Mesendoderm (in vitro differentiated cells): ENCODE measurements around the gene SKOR1.

Experiments
- DNase-seq: peaks from one replicate; pipeline ENCODE4 v3.0.0; 2013
- H2AK5ac ChIP-seq: 2 replicates; pipeline ENCODE4 v1.6.1; 2013; ENCODE audit warnings: low read length, inconsistent platforms
- H2BK120ac ChIP-seq: 2 replicates; pipeline ENCODE4 v1.6.1; 2013; ENCODE audit warnings: low read depth, mild to moderate bottlenecking, low read length, moderate library complexity, mixed read lengths
- H2BK15ac ChIP-seq: replicated peaks from 2 replicates; pipeline ENCODE4 v1.6.1; 2013; ENCODE audit warnings: low read depth, mild to moderate bottlenecking, moderate library complexity
- H2BK5ac ChIP-seq: 2 replicates; pipeline ENCODE4 v1.6.1; 2013; ENCODE audit warnings: low read length, inconsistent platforms
- H3K18ac ChIP-seq: 2 replicates; pipeline ENCODE4 v1.6.1; 2013; ENCODE audit warnings: mild to moderate bottlenecking, low read length, mixed read lengths
- H3K23ac ChIP-seq: one replicate; pipeline ENCODE4 v1.6.1; 2013; ENCODE audit warnings: low read length
- H3K27ac ChIP-seq: 2 replicates; pipeline ENCODE4 v1.5.1; 2013; ENCODE audit warnings: low read depth, mild to moderate bottlenecking, inconsistent platforms, low read length, moderate library complexity
- H3K27me3 ChIP-seq: 2 replicates; pipeline ENCODE4 v1.6.1; 2013; ENCODE audit warnings: low read length, control low read depth, mild to moderate bottlenecking, inconsistent platforms; ENCODE audit not compliant: insufficient read depth, poor library complexity
- H3K36me3 ChIP-seq: 2 replicates; pipeline ENCODE4 v1.6.1; 2013; ENCODE audit warnings: low read length, inconsistent platforms; ENCODE audit not compliant: control insufficient read depth, insufficient read depth
- H3K4ac ChIP-seq: one replicate; pipeline ENCODE4 v1.6.1; 2013; ENCODE audit warnings: low read depth, mild to moderate bottlenecking, low read length, moderate library complexity
- H3K4me1 ChIP-seq: 2 replicates; pipeline ENCODE4 v1.6.1; 2013; ENCODE audit warnings: low read depth, low read length, inconsistent platforms; ENCODE audit not compliant: control insufficient read depth
- H3K4me2 ChIP-seq: 2 replicates; pipeline ENCODE4 v1.6.1; 2013; ENCODE audit warnings: low read length
- H3K4me3 ChIP-seq: 2 replicates; pipeline ENCODE4 v1.5.1; 2013; ENCODE audit warnings: mild to moderate bottlenecking, low read length
- H3K56ac ChIP-seq: one replicate; pipeline ENCODE4 v1.6.1; 2013; ENCODE audit warnings: low read length
- H3K79me1 ChIP-seq: 2 replicates; pipeline ENCODE4 v1.6.1; 2013; ENCODE audit warnings: low read length, inconsistent platforms
- H3K79me2 ChIP-seq: 2 replicates; pipeline ENCODE4 v1.6.1; 2013; ENCODE audit warnings: mild to moderate bottlenecking, low read length; ENCODE audit not compliant: control insufficient read depth, insufficient read depth
- H3K9ac ChIP-seq: 2 replicates; pipeline ENCODE4 v1.6.1; 2013; ENCODE audit warnings: low read length, inconsistent platforms
- H4K5ac ChIP-seq: one replicate; pipeline ENCODE4 v1.6.1; 2013; ENCODE audit warnings: low read length
- H4K8ac ChIP-seq: one replicate; pipeline ENCODE4 v1.6.1; 2013; ENCODE audit warnings: low read depth, mild to moderate bottlenecking, control low read depth, low read length, moderate library complexity
- WGBS: extraction: QIAGEN DNeasy Blood & Tissue Kit; methylation state at CpG from one replicate; pipeline ENCODE4 v1.1.7; 2013; ENCODE audit warnings: low lambda C conversion rate, missing lambda C conversion rate; ENCODE audit not compliant: insufficient coverage; ENCODE audit errors: extremely low coverage; 5-methylcytosine and 5-hydroxymethylcytosine counted together

Gene SKOR1

DNA sequence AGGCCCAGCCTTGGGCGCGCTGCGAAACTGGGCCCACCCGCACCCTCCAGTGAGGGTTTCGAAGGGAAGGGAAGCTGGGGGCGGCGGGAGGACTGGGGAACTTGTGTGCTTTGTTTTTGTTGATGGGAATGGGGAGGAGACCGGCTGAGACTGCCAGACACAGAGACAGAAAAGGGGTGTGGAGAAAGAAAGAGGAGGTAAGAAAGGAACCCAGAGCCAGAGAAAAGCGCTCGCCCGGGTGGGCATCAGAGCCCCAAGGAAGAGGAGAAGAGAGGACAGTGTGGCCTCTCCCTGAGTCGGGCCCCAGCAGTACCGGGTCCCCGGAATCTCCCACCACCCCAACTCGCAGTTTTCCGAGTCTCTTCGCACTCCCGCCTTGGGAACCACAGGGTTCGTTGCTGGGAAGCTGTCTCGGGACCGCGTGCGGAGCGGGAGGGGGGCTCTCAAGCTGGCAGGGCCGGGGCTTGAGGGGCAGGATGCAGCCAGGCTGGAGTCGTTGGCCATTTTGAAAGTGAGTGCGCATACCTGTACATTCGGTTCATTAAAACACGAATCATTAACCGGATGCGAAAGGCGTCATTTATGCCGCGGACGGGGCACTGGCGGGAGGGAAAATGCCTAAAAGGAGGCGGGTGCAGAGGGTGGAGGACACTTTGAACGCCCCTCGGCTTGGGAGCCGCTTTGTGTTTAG, 3.1 kb downstream of the SKOR1 start:
- no CpG with 5 or more reads among the region's 40 CpGs for WGBS
- Histone ChIP-seq H2BK15ac (no peak overlapping the region), H3K27me3 (peaks cover 90% of the 10 kb centered on the region), H3K79me1 (no peaks in the 10 kb centered on the region), H3K4me3 (no peak overlapping the region), H3K79me2 (no peaks in the 10 kb centered on the region), H3K4ac (no peak overlapping the region), H2BK5ac (no peak overlapping the region), H3K27ac (no peak overlapping the region), H3K9ac (no peak overlapping the region), H3K23ac (no peak overlapping the region), H2BK120ac (no peak overlapping the region), H4K8ac (no peak overlapping the region), H4K5ac (no peak overlapping the region), H3K36me3 (no peaks in the 10 kb centered on the region), H3K56ac (no peak overlapping the region), H2AK5ac (no peak overlapping the region), H3K4me1 (peaks cover 3% of the 10 kb centered on the region), H3K4me2 (no peak overlapping the region), H3K18ac (no peak overlapping the region)
- DNase-seq: no peak

DNA sequence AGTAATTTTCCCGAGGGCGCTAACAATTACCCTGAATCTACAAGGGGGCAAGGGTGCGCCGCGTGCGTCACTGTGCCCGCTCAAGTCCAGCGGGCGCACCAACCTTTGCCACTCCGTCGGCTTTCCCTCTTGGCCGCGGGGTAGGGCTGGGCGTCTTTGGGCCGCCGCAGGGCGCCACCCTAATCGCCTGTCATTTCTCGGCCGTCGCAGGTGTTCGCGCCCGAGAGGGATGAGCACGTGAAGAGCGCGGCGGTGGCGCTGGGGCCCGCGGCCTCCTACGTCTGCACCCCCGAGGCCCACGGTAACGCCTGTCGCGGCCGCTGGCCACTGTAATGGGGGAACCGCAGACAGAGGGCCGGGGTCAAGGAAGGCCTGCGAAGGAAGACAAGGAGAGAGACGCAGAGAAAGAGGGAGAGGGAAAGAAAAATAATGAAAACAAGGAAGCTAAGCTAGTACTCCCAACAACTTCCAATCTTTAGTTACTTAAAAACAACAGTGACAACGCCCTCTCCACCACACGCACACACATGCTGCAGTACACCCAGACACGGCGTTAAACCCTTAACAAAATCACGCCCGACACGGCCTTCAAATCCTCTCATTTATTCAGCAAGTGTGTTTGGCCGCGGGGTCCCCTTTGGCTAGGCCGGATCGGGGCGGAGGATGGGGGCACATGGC, 3.8 kb downstream of the SKOR1 start:
- Histone ChIP-seq H3K79me1 (no peaks in the 10 kb centered on the region), H3K4me1 (peaks cover 4% of the 10 kb centered on the region), H3K23ac (peak overlapping the region; percentile 24), H3K27me3 (peaks cover 87% of the 10 kb centered on the region), H3K4ac (no peak overlapping the region), H3K56ac (no peak overlapping the region), H2BK120ac (no peak overlapping the region), H3K79me2 (no peaks in the 10 kb centered on the region), H3K36me3 (no peaks in the 10 kb centered on the region), H3K4me3 (no peak overlapping the region), H3K18ac (no peak overlapping the region), H3K27ac (no peak overlapping the region), H3K9ac (no peak overlapping the region), H4K5ac (no peak overlapping the region), H2BK15ac (no peak overlapping the region), H2AK5ac (no peak overlapping the region), H2BK5ac (no peak overlapping the region), H4K8ac (no peak overlapping the region), H3K4me2 (no peak overlapping the region)
- no peak for DNase-seq
- no CpG with 5 or more reads among the region's 54 CpGs for WGBS

DNA sequence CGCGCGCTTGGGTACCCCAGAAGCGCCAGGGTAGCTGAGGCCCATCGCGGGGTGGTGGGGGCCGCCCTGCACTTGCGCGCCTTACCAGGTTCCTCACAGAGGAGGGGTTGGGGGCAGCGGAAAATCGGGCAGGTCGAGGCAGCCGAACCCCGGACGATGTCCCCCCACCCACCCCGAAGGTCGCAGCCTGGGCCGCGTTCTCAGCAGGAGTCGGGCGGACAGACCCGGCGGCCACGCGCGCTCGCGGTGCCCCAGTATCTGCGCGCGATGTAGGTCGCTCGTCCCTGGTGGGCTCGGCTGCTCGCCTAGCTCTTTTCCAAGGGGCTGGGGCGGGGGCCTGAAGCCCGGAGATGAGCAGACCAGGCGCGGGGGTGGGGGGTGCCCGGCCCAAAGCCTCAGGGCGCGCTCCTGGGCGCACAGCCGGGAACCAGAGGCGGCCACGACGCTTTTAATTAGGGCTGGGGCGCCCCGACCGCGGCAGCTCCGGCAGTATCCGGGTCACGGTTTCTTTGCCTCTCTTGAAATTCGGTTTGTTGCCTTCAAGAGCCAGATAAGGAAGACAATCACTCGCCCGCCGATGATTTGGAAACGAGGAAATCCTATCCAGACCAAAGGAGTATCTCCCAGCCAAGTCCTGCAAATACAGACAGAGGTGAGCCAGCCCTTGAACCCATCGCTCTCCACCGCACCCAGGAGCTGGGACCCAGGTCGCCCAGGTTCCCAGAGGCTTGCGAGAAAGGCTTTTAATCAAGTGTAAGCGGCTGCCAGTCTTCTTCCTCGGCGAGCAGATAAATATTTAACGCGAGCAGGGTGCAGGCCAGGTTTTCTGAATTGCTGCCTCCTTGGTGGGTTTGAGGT, 4.6 kb downstream of the SKOR1 start:
- Histone ChIP-seq H2BK120ac (no peak overlapping the region), H3K4me1 (peaks cover 4% of the 10 kb centered on the region), H4K8ac (no peak overlapping the region), H3K4me2 (no peak overlapping the region), H3K4me3 (no peak overlapping the region), H3K23ac (peak overlapping the region; percentile 24), H3K36me3 (no peaks in the 10 kb centered on the region), H3K79me2 (no peaks in the 10 kb centered on the region), H4K5ac (no peak overlapping the region), H3K27me3 (peaks cover 85% of the 10 kb centered on the region), H3K56ac (no peak overlapping the region), H2AK5ac (no peak overlapping the region), H3K79me1 (no peaks in the 10 kb centered on the region), H3K9ac (no peak overlapping the region), H3K18ac (no peak overlapping the region), H2BK5ac (no peak overlapping the region), H2BK15ac (no peak overlapping the region), H3K4ac (no peak overlapping the region), H3K27ac (no peak overlapping the region)
- no peak for DNase-seq
- WGBS: no CpG with 5 or more reads among the region's 68 CpGs

DNA sequence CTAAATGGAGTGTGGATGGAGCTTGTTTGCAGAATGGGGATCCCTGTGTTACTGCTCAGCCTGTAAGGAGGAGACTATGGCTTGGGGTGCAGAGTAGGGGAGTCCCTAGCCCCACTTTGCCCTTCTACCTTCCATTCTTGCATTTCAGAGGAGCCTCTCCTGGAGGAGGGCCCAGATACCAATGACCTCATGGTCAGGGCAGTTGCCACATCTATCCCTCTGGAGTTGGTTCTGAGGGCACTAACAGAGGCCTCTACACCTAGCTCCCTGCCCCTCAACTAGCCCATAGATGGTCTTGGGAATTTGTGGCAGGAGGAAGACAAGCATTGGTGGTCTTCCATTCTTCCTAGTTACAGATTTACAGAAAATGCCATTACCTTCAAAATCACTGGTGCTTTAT, 6.1 kb downstream of the SKOR1 start:
- no peak for DNase-seq
- Histone ChIP-seq H3K4me1 (peaks cover 4% of the 10 kb centered on the region), H3K4me2 (no peak overlapping the region), H3K79me2 (no peaks in the 10 kb centered on the region), H4K5ac (no peak overlapping the region), H2BK15ac (no peak overlapping the region), H3K23ac (no peak overlapping the region), H3K4ac (no peak overlapping the region), H3K56ac (no peak overlapping the region), H2BK5ac (no peak overlapping the region), H3K27ac (no peak overlapping the region), H3K36me3 (no peaks in the 10 kb centered on the region), H3K27me3 (peaks cover 84% of the 10 kb centered on the region), H2BK120ac (no peak overlapping the region), H3K18ac (no peak overlapping the region), H3K9ac (no peak overlapping the region), H3K4me3 (no peak overlapping the region), H3K79me1 (no peaks in the 10 kb centered on the region), H2AK5ac (no peak overlapping the region), H4K8ac (no peak overlapping the region)

DNA sequence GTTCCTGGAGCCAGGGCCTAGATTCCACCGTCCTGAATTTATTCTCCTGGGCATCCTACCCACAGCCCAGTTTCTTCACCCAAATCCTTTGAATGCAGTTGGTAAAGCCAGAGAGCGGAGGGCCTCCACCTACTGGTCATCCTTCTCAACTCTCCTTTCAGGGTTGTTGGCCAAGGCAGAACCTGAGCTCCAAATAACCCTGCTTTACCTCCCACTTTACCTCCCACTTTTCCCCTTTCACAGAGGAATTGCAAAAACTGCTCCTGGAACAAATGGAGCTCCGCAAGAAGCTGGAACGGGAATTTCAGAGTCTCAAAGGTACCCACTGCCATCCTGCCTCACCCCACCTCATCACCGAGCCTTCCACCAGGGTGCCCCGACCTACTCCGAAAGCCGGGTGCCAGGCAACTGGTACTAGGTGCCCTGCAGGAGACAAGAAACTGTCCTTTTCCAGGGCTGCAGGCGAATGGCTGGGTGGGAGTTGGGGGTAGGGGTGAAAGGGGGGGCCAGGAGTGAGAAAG, 6.8 kb downstream of the SKOR1 start:
- Histone ChIP-seq H3K56ac (no peak overlapping the region), H3K4me3 (no peak overlapping the region), H2BK5ac (no peak overlapping the region), H2AK5ac (no peak overlapping the region), H3K79me2 (no peaks in the 10 kb centered on the region), H3K36me3 (no peaks in the 10 kb centered on the region), H3K27ac (no peak overlapping the region), H2BK120ac (no peak overlapping the region), H3K4ac (no peak overlapping the region), H3K4me2 (no peak overlapping the region), H3K4me1 (peaks cover 4% of the 10 kb centered on the region), H3K9ac (no peak overlapping the region), H4K5ac (no peak overlapping the region), H3K23ac (no peak overlapping the region), H3K18ac (no peak overlapping the region), H3K79me1 (no peaks in the 10 kb centered on the region), H2BK15ac (no peak overlapping the region), H4K8ac (no peak overlapping the region), H3K27me3 (peaks cover 80% of the 10 kb centered on the region)
- peak; percentile 80 for DNase-seq
- WGBS: no CpG with 5 or more reads among the region's 9 CpGs
